GM19099 (cell line): ENCODE data around the gene SELENOP.

Experiments
- POLR2A ChIP-seq: IDR thresholded peaks from 3 replicates; pipeline ENCODE4 v1.6.1; 2011; ENCODE audit warnings: low read depth; ENCODE audit not compliant: insufficient read length; ENCODE audit errors: extremely low read depth

SELENOP gene

GRCh38 chr5:42806701-42807262 lies 4.9 kb downstream of the SELENOP start:
- TF ChIP-seq POLR2A: no peak

GRCh38 chr5:42806004-42806700 lies 5.5 kb downstream of the SELENOP start:
- no peak for TF ChIP-seq POLR2A

GRCh38 chr5:42804717-42805339 lies 6.9 kb downstream of the SELENOP start:
- TF ChIP-seq POLR2A: no peak

GRCh38 chr5:42801516-42802166 lies 10.1 kb downstream of the SELENOP start:
- no peak for TF ChIP-seq POLR2A

- TF ChIP-seq POLR2A: no peak
These were observed 10.9 kb downstream of the SELENOP start for GRCh38 chr5:42800748-42801330.

GRCh38 chr5:42799668-42800114 lies 12.0 kb downstream of the SELENOP start:
- no peak for TF ChIP-seq POLR2A

- TF ChIP-seq POLR2A: no peak
These were observed 12.5 kb downstream of the SELENOP start for GRCh38 chr5:42799241-42799608.

- TF ChIP-seq POLR2A: no peak
These were observed 13.1 kb downstream of the SELENOP start for GRCh38 chr5:42798284-42799240.

- no peak for TF ChIP-seq POLR2A
These were observed 20.5 kb downstream of the SELENOP start for GRCh38 chr5:42791151-42791550.

- TF ChIP-seq POLR2A: no peak
These were observed 23.8 kb downstream of the SELENOP start for GRCh38 chr5:42787845-42788244.

- no peak for TF ChIP-seq POLR2A
These were observed 24.6 kb downstream of the SELENOP start for GRCh38 chr5:42787073-42787472.

GRCh38 chr5:42785756-42786155 lies 25.9 kb downstream of the SELENOP start:
- TF ChIP-seq POLR2A: no peak

GRCh38 chr5:42784132-42784531 lies 27.6 kb downstream of the SELENOP start:
- TF ChIP-seq POLR2A: no peak

- no peak for TF ChIP-seq POLR2A
These were observed 30.1 kb downstream of the SELENOP start for GRCh38 chr5:42781584-42781983.
